Liver (tissue), 9 donors: Measurements from ENCODE around the gene RANGAP1. TPM values are rescaled to one million over a fixed set of nuclear protein-coding genes. Genes with fewer than 3 reads are reported as not detected.
"Not testable (repeated sequence)": the region's sequence is repeated elsewhere in the genome, so short reads cannot be mapped to it uniquely, and the experiment has no call there.

Experiments used
- DNase-seq: peaks from one replicate; pipeline ENCODE4 v3.0.0-alpha.2; 2017; ENCODE audit warnings: low spot score
- H3K27ac ChIP-seq, 2 donors: one replicate each; pipeline ENCODE4 v1.7.0; 2013; ENCODE audit warnings: inconsistent platforms in 2 of 2, low read length in 2 of 2, control low read depth in 1 of 2, low read depth in 1 of 2, mild to moderate bottlenecking in 1 of 2
- H3K27me3 ChIP-seq, 4 donors: one replicate each; pipeline versions ENCODE4 v1.6.1 to v1.7.0; 2013; ENCODE audit warnings: low read length in 3 of 4, inconsistent platforms in 1 of 4, mild to moderate bottlenecking in 1 of 4, moderate library complexity in 1 of 4; ENCODE audit not compliant: control insufficient read depth in 4 of 4, insufficient read depth in 4 of 4
- H3K36me3 ChIP-seq, 4 donors: one replicate each; pipeline versions ENCODE4 v1.6.1 to v1.7.0; 2013; ENCODE audit warnings: low read length in 3 of 4, mild to moderate bottlenecking in 3 of 4, low read depth in 1 of 4, moderate library complexity in 1 of 4; ENCODE audit not compliant: control insufficient read depth in 4 of 4, insufficient read depth in 3 of 4
- H3K4me1 ChIP-seq, 4 donors: one replicate each; pipeline versions ENCODE4 v1.6.1 to v1.7.0; 2013; ENCODE audit warnings: low read length in 3 of 4, mild to moderate bottlenecking in 3 of 4, moderate library complexity in 1 of 4; ENCODE audit not compliant: control insufficient read depth in 4 of 4, insufficient read depth in 4 of 4
- H3K4me3 ChIP-seq, 3 donors: one replicate each; pipeline versions ENCODE4 v1.6.1 to v1.7.0; 2013; ENCODE audit warnings: low read length in 3 of 3, control low read depth in 1 of 3, low read depth in 1 of 3, mild to moderate bottlenecking in 1 of 3
- H3K9ac ChIP-seq, 2 donors: one replicate each; pipeline ENCODE4 v1.7.0; 2013; ENCODE audit warnings: low read length in 2 of 2, mild to moderate bottlenecking in 2 of 2, moderate library complexity in 2 of 2, control low read depth in 1 of 2, low read depth in 1 of 2
- H3K9me3 ChIP-seq, 4 donors: one replicate each; pipeline versions ENCODE4 v1.6.1 to v1.7.0; 2013; ENCODE audit warnings: low read length in 3 of 4; ENCODE audit not compliant: control insufficient read depth in 4 of 4
- EGR1 ChIP-seq, 2 donors: IDR thresholded peaks; 2 replicates each; pipeline ENCODE4 v1.6.1; 2016 to 2018; ENCODE audit warnings: antibody characterized with exemption in 2 of 2, low read depth in 2 of 2
- FOXA2 ChIP-seq: IDR thresholded peaks from 2 replicates; pipeline ENCODE4 v1.6.1; 2016; ENCODE audit warnings: antibody characterized with exemption
- GABPA ChIP-seq, 2 donors: IDR thresholded peaks in 1 of 2; conservative IDR thresholded peaks in 1 of 2; 2 replicates each; pipeline ENCODE4 v1.6.1; 2016; ENCODE audit warnings: antibody characterized with exemption in 2 of 2, mild to moderate bottlenecking in 1 of 2, moderate library complexity in 1 of 2
- HNF4A ChIP-seq, 2 donors: conservative IDR thresholded peaks; 2 replicates each; pipeline ENCODE4 v1.6.1; 2016; ENCODE audit warnings: antibody characterized with exemption in 2 of 2, mild to moderate bottlenecking in 2 of 2
- HNF4G ChIP-seq: IDR thresholded peaks from 2 replicates; pipeline ENCODE4 v1.6.1; 2016; ENCODE audit warnings: antibody characterized with exemption
- MAX ChIP-seq: IDR thresholded peaks from 2 replicates; pipeline ENCODE4 v1.6.1; 2016; ENCODE audit warnings: antibody characterized with exemption
- NR2F2 ChIP-seq: IDR thresholded peaks from 2 replicates; pipeline ENCODE4 v1.6.1; 2016; ENCODE audit warnings: antibody characterized with exemption
- RAD21 ChIP-seq, 2 donors: IDR thresholded peaks; 2 replicates each; pipeline ENCODE4 v1.6.1; 2016; ENCODE audit warnings: antibody characterized with exemption in 2 of 2, mild to moderate bottlenecking in 2 of 2
- REST ChIP-seq: IDR thresholded peaks from 2 replicates; pipeline ENCODE4 v1.6.1; 2016; ENCODE audit warnings: antibody characterized with exemption, mild to moderate bottlenecking
- RXRA ChIP-seq, 2 donors: IDR thresholded peaks; 2 replicates each; pipeline ENCODE4 v1.6.1; 2017 to 2018; ENCODE audit warnings: antibody characterized with exemption in 2 of 2, mild to moderate bottlenecking in 1 of 2
- SP1 ChIP-seq: IDR thresholded peaks from 2 replicates; pipeline ENCODE4 v1.6.1; 2018; ENCODE audit warnings: antibody characterized with exemption, mild to moderate bottlenecking
- TAF1 ChIP-seq: conservative IDR thresholded peaks from 2 replicates; pipeline ENCODE4 v1.6.1; 2016; ENCODE audit warnings: antibody characterized with exemption, mild to moderate bottlenecking
- YY1 ChIP-seq: IDR thresholded peaks from 2 replicates; pipeline ENCODE4 v1.6.1; 2016; ENCODE audit warnings: antibody characterized with exemption, mild to moderate bottlenecking
- WGBS: extraction: QIAGEN DNeasy Blood & Tissue Kit; methylation state at CpG from one replicate; pipeline ENCODE4 v1.1.7; 2013; 5-methylcytosine and 5-hydroxymethylcytosine counted together
- polyA plus RNA-seq, 2 donors: library from polyadenylated mRNA; stranded (reverse) in 1 of 2; unstranded in 1 of 2; fragments of 200-250 nt in 1 of 2; fragments of >200 nt in 1 of 2; fragmentation: Nextera tagmentation in 1 of 2; extraction: Ambion mirVana in 1 of 2; gene quantifications; one replicate each; pipeline versions ENCODE4 v1.2.1 to v1.2.3, GENCODE V29; 2013 to 2015
- total RNA-seq, 2 donors: library from RNA; depleted of rRNA; stranded (reverse); fragments of >200 nt; gene quantifications; one replicate each; pipeline ENCODE4 v1.2.3, GENCODE V29; 2014
- TF ChIP-seq, protein P1 (sequence below): IDR thresholded peaks from 2 replicates; pipeline ENCODE4 v1.6.1; 2016; ENCODE audit warnings: antibody characterized with exemption
- TF ChIP-seq, protein P2 (sequence below): fragments of 150-350 bp; IDR thresholded peaks from 2 replicates; pipeline ENCODE4 v1.5.1; 2017; ENCODE audit warnings: improper control_type of control experiment, low read depth, low read length; ENCODE audit not compliant: missing input control
- TF ChIP-seq, protein P3 (sequence below): IDR thresholded peaks from 2 replicates; pipeline ENCODE4 v1.6.1; 2016; ENCODE audit warnings: antibody characterized with exemption
- donor health status: healthy.
- donor health status: healthy.
- donor health status: healthy.
- donor health status: healthy.
- donor health status: healthy.

The RANGAP1 gene
- total and polyA plus RNA-seq, 4 donors, result 12.0 to 40.3 (median 33.3) TPM

DNA sequence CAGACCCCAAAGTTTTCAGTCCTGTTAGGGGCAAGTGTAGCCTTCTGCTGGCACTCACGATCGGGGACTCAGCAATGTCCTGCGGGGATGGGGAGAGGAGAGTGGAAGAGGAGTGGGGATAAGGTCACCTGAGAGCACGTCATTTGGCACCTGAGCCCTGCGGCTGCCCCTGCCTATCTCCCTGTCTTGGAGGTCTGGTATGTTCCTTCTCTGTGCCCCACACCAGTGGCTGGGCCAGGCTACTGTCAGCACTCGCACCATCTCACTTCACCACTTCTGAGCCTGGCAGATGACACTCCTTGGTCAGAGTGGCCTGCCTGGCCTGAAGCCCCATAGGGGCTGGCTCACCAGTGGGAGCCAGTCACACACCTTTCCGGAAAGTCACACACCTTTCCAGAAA, 25.1 kb downstream of the RANGAP1 start:
- DNase-seq, result no peak
- Histone ChIP-seq H3K4me3 (no peak overlapping the region), H3K4me1 (no peaks in the 10 kb centered on the region), H3K9me3 (no peaks in the 10 kb centered on the region), H3K36me3 (peaks cover 24 to 91% (median 40%) of the 10 kb centered on the region in 4 donors), H3K27me3 (no peaks in the 10 kb centered on the region), H3K9ac (no peak overlapping the region), H3K27ac (no peak overlapping the region)
- TF ChIP-seq GABPA (IDR thresholded peaks at IDR 0.05 in 1 of 2, conservative IDR thresholded peaks at IDR 0.05 in 1 of 2) (no peak), RAD21 (IDR thresholded peaks at IDR 0.05) (no peak), TAF1 (no peak), RXRA (IDR thresholded peaks at IDR 0.05) (no peak), HNF4A (conservative IDR thresholded peaks at IDR 0.05) (no peak), FOXA2 (no peak), NR2F2 (no peak), EGR1 (IDR thresholded peaks at IDR 0.05; ENCODE audit: low read depth in 2 of 2) (no peak), SP1 (no peak), HNF4G (no peak), YY1 (no peak), REST (no peak), MAX (no peak)
- TF ChIP-seq, protein P1, sequence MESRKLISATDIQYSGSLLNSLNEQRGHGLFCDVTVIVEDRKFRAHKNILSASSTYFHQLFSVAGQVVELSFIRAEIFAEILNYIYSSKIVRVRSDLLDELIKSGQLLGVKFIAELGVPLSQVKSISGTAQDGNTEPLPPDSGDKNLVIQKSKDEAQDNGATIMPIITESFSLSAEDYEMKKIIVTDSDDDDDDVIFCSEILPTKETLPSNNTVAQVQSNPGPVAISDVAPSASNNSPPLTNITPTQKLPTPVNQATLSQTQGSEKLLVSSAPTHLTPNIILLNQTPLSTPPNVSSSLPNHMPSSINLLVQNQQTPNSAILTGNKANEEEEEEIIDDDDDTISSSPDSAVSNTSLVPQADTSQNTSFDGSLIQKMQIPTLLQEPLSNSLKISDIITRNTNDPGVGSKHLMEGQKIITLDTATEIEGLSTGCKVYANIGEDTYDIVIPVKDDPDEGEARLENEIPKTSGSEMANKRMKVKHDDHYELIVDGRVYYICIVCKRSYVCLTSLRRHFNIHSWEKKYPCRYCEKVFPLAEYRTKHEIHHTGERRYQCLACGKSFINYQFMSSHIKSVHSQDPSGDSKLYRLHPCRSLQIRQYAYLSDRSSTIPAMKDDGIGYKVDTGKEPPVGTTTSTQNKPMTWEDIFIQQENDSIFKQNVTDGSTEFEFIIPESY, result no peak
- TF ChIP-seq, protein P2, sequence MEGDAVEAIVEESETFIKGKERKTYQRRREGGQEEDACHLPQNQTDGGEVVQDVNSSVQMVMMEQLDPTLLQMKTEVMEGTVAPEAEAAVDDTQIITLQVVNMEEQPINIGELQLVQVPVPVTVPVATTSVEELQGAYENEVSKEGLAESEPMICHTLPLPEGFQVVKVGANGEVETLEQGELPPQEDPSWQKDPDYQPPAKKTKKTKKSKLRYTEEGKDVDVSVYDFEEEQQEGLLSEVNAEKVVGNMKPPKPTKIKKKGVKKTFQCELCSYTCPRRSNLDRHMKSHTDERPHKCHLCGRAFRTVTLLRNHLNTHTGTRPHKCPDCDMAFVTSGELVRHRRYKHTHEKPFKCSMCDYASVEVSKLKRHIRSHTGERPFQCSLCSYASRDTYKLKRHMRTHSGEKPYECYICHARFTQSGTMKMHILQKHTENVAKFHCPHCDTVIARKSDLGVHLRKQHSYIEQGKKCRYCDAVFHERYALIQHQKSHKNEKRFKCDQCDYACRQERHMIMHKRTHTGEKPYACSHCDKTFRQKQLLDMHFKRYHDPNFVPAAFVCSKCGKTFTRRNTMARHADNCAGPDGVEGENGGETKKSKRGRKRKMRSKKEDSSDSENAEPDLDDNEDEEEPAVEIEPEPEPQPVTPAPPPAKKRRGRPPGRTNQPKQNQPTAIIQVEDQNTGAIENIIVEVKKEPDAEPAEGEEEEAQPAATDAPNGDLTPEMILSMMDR, result no peak
- TF ChIP-seq, protein P3, sequence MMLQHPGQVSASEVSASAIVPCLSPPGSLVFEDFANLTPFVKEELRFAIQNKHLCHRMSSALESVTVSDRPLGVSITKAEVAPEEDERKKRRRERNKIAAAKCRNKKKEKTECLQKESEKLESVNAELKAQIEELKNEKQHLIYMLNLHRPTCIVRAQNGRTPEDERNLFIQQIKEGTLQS, result no peak
- 95% methylated on average over 7 of the region's 7 CpGs for WGBS

- H3K9ac ChIP-seq, DNase-seq, H3K4me3 ChIP-seq, H3K27me3 ChIP-seq, H3K4me1 ChIP-seq, H3K9me3 ChIP-seq, H3K27ac ChIP-seq: not testable (repeated sequence)
- WGBS, result 98% methylated on average over 4 of the region's 4 CpGs
- H3K36me3 ChIP-seq, result peaks cover 23 to 91% (median 40%) of the 10 kb centered on the region in 4 donors
Measured at GRCh38 chr22:41259756-41260155, 26.2 kb downstream of the RANGAP1 start.
